GM23338 (cell line): ENCODE measurements around the gene C4A. TPM values are rescaled to one million over a fixed set of nuclear protein-coding genes. Genes with fewer than 3 reads are reported as not detected.

ENCODE experiments used
- ATAC-seq: fragments of 200-7000 bp; cut with Tn5 transposase; 3 replicates; pipeline ENCODE4 v1.9.1; 2020
- DNase-seq: peaks from one replicate; pipeline ENCODE4 v3.0.0-alpha.2; 2015; ENCODE audit warnings: low spot score
- H2AFZ ChIP-seq: fragments of 200-600 bp; sonication (generic); 2 replicates; pipeline ENCODE4 v1.8.0; 2016; ENCODE audit warnings: antibody characterized with exemption, mild to moderate bottlenecking, moderate library complexity
- H3F3A ChIP-seq: fragments of 200-600 bp; sonication (generic); replicated peaks from 2 replicates; pipeline ENCODE4 v1.8.0; 2017; ENCODE audit warnings: antibody characterized with exemption, mixed run types, low read depth
- H3K27ac ChIP-seq: fragments of 200-600 bp; sonication (generic); 2 replicates; pipeline ENCODE4 v1.6.1; 2016; ENCODE audit warnings: low read depth
- H3K27me3 ChIP-seq: fragments of 200-600 bp; sonication (generic); 2 replicates; pipeline ENCODE4 v1.8.0; 2016; ENCODE audit warnings: mild to moderate bottlenecking, mixed run types, moderate library complexity; ENCODE audit not compliant: insufficient read depth
- H3K36me3 ChIP-seq: fragments of 200-600 bp; sonication (generic); 2 replicates; pipeline ENCODE4 v1.8.0; 2016; ENCODE audit warnings: mild to moderate bottlenecking; ENCODE audit not compliant: insufficient read depth
- H3K4me1 ChIP-seq: fragments of 200-600 bp; sonication (generic); 2 replicates; pipeline ENCODE4 v1.8.0; 2016; ENCODE audit warnings: mild to moderate bottlenecking, moderate library complexity; ENCODE audit not compliant: insufficient read depth
- H3K4me2 ChIP-seq: fragments of 200-600 bp; sonication (generic); 2 replicates; pipeline ENCODE4 v1.7.1; 2017; ENCODE audit warnings: mixed run types
- H3K4me3 ChIP-seq: fragments of 200-600 bp; sonication (generic); 2 replicates; pipeline ENCODE4 v1.6.1; 2016; ENCODE audit warnings: mixed run types
- H3K79me2 ChIP-seq: fragments of 200-600 bp; sonication (generic); replicated peaks from 2 replicates; pipeline ENCODE4 v1.8.0; 2017; ENCODE audit warnings: mild to moderate bottlenecking; ENCODE audit not compliant: insufficient read depth
- H3K9me2 ChIP-seq: fragments of 200-600 bp; sonication (generic); 2 replicates; pipeline ENCODE4 v1.8.0; 2017; ENCODE audit not compliant: insufficient read depth
- H4K20me1 ChIP-seq: fragments of 200-600 bp; sonication (generic); replicated peaks from 2 replicates; pipeline ENCODE4 v1.8.0; 2017; ENCODE audit warnings: mild to moderate bottlenecking; ENCODE audit not compliant: insufficient read depth
- H3K27ac Mint-ChIP-seq: 2 replicates; pipeline ENCODE4 v1.8.0; 2020; ENCODE audit warnings: inconsistent platforms, mild to moderate bottlenecking, moderate library complexity, mixed read lengths
- H3K27me3 Mint-ChIP-seq: 3 replicates; pipeline ENCODE4 v1.8.0; 2022; ENCODE audit warnings: low read depth, mild to moderate bottlenecking, moderate library complexity, mixed read lengths, inconsistent platforms; ENCODE audit not compliant: insufficient read depth, poor library complexity
- H3K36me3 Mint-ChIP-seq: 3 replicates; pipeline ENCODE4 v1.8.0; 2021; ENCODE audit warnings: low read depth, mild to moderate bottlenecking, inconsistent platforms, moderate library complexity, mixed read lengths
- H3K4me1 Mint-ChIP-seq: 3 replicates; pipeline ENCODE4 v1.8.0; 2020; ENCODE audit warnings: mild to moderate bottlenecking, inconsistent platforms, mixed read lengths
- H3K4me3 Mint-ChIP-seq: 3 replicates; pipeline ENCODE4 v1.8.0; 2021; ENCODE audit warnings: moderate library complexity, mild to moderate bottlenecking, inconsistent platforms, mixed read lengths
- H3K9me3 Mint-ChIP-seq: 3 replicates; pipeline ENCODE4 v1.8.0; 2020; ENCODE audit warnings: moderate library complexity, mild to moderate bottlenecking, inconsistent platforms, mixed read lengths
- CREB1 ChIP-seq: fragments of 250-450 bp; sonication (Bioruptor Pico); IDR thresholded peaks from 2 replicates; pipeline ENCODE4 v1.5.0; 2020; ENCODE audit warnings: low read depth, mild to moderate bottlenecking, moderate library complexity
- EZH2 ChIP-seq: fragments of 200-600 bp; sonication (generic); IDR thresholded peaks from one replicate; pipeline ENCODE4 v1.8.0; 2017; ENCODE audit warnings: antibody characterized with exemption, mild to moderate bottlenecking, low read depth; ENCODE audit not compliant: unreplicated experiment
- EZH2phosphoT487 ChIP-seq: fragments of 200-600 bp; sonication (generic); IDR thresholded peaks from one replicate; pipeline ENCODE4 v1.8.1; 2018; ENCODE audit warnings: antibody characterized with exemption; ENCODE audit not compliant: unreplicated experiment
- JUNB ChIP-seq: IDR thresholded peaks from one replicate; pipeline ENCODE4 v1.6.1; 2016; ENCODE audit warnings: antibody characterized with exemption; ENCODE audit not compliant: unreplicated experiment
- NANOG ChIP-seq: IDR thresholded peaks from 2 replicates; pipeline ENCODE4 v1.6.1; 2016; ENCODE audit warnings: antibody characterized with exemption, borderline replicate concordance
- POLR2AphosphoS5 ChIP-seq: IDR thresholded peaks from 2 replicates; pipeline ENCODE4 v1.6.1; 2016; ENCODE audit warnings: antibody characterized with exemption, low read depth
- ZNF331 ChIP-seq: fragments of 250-450 bp; sonication (Bioruptor Pico); IDR thresholded peaks from 2 replicates; pipeline ENCODE4 v1.5.0; 2020; ENCODE audit warnings: low read depth, mild to moderate bottlenecking, moderate library complexity
- polyA plus RNA-seq: library from polyadenylated mRNA; unstranded; fragments of >200 nt; fragmentation: Nextera tagmentation; extraction: Ambion mirVana; gene quantifications from 2 replicates; pipeline ENCODE4 v1.2.1, GENCODE V29; 2016
- total RNA-seq: library from RNA; depleted of rRNA; stranded (reverse); fragments of >200 nt; shearing (Covaris generic); gene quantifications from 2 replicates; pipeline ENCODE4 v1.2.3, GENCODE V29; 2014
- TF ChIP-seq, protein P1 (sequence below): IDR thresholded peaks from one replicate; pipeline ENCODE4 v1.6.1; 2018; ENCODE audit warnings: antibody characterized with exemption; ENCODE audit not compliant: unreplicated experiment
- TF ChIP-seq, protein P2 (sequence below): fragments of 250-450 bp; sonication (Bioruptor Pico); IDR thresholded peaks from 2 replicates; pipeline ENCODE4 v1.5.0; 2020; ENCODE audit warnings: mild to moderate bottlenecking, moderate library complexity

The C4A gene
- total and polyA plus RNA-seq, 2 experiments from 2014 or later, result 0.48 to 0.97 TPM

DNA sequence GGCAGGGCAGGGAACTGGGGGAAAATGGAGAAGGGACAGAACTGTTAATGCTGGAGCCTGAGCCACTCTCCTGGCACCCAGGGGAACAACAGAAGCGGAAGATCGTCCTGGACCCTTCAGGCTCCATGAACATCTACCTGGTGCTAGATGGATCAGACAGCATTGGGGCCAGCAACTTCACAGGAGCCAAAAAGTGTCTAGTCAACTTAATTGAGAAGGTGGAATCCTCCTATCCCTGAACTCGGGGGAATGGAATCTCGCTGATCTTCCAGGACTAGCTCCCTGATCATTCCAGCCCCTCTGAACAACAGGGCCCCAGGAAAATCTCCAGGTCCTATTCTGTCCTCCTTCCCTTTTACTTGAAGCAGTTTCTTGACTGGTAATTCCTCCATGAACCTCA lies 34.0 kb upstream of the C4A start:
- 0 out of 2 replicates have a peak, but pooled peaks cover 5% of the 10 kb centered on the region for H3F3A ChIP-seq
- Mint-ChIP-seq H3K4me1 (no peaks in the 10 kb centered on the region; the same call in 1 of the 3 replicates), H3K9me3 (peaks cover 3% of the 10 kb centered on the region; the same call in 1 of the 3 replicates), H3K27me3 (peaks cover 19% of the 10 kb centered on the region), H3K36me3 (peaks cover 6% of the 10 kb centered on the region), H3K27ac (no peak overlapping the region), H3K4me3 (no peak overlapping the region)
- no peak overlapping the region for H3K27ac ChIP-seq
- H3K27me3 ChIP-seq, result no peaks in the 10 kb centered on the region
- H3K4me2 ChIP-seq, result no peak overlapping the region
- no peak for TF ChIP-seq EZH2phosphoT487
- TF ChIP-seq CREB1, result no peak
- no peak for TF ChIP-seq ZNF331 (CRISPR knock-in tag)
- no peak for TF ChIP-seq JUNB
- no peak for TF ChIP-seq POLR2AphosphoS5
- no peak for TF ChIP-seq NANOG
- TF ChIP-seq, protein P1, sequence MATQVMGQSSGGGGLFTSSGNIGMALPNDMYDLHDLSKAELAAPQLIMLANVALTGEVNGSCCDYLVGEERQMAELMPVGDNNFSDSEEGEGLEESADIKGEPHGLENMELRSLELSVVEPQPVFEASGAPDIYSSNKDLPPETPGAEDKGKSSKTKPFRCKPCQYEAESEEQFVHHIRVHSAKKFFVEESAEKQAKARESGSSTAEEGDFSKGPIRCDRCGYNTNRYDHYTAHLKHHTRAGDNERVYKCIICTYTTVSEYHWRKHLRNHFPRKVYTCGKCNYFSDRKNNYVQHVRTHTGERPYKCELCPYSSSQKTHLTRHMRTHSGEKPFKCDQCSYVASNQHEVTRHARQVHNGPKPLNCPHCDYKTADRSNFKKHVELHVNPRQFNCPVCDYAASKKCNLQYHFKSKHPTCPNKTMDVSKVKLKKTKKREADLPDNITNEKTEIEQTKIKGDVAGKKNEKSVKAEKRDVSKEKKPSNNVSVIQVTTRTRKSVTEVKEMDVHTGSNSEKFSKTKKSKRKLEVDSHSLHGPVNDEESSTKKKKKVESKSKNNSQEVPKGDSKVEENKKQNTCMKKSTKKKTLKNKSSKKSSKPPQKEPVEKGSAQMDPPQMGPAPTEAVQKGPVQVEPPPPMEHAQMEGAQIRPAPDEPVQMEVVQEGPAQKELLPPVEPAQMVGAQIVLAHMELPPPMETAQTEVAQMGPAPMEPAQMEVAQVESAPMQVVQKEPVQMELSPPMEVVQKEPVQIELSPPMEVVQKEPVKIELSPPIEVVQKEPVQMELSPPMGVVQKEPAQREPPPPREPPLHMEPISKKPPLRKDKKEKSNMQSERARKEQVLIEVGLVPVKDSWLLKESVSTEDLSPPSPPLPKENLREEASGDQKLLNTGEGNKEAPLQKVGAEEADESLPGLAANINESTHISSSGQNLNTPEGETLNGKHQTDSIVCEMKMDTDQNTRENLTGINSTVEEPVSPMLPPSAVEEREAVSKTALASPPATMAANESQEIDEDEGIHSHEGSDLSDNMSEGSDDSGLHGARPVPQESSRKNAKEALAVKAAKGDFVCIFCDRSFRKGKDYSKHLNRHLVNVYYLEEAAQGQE, result no peak
- no peak for TF ChIP-seq EZH2
- TF ChIP-seq, protein P2, sequence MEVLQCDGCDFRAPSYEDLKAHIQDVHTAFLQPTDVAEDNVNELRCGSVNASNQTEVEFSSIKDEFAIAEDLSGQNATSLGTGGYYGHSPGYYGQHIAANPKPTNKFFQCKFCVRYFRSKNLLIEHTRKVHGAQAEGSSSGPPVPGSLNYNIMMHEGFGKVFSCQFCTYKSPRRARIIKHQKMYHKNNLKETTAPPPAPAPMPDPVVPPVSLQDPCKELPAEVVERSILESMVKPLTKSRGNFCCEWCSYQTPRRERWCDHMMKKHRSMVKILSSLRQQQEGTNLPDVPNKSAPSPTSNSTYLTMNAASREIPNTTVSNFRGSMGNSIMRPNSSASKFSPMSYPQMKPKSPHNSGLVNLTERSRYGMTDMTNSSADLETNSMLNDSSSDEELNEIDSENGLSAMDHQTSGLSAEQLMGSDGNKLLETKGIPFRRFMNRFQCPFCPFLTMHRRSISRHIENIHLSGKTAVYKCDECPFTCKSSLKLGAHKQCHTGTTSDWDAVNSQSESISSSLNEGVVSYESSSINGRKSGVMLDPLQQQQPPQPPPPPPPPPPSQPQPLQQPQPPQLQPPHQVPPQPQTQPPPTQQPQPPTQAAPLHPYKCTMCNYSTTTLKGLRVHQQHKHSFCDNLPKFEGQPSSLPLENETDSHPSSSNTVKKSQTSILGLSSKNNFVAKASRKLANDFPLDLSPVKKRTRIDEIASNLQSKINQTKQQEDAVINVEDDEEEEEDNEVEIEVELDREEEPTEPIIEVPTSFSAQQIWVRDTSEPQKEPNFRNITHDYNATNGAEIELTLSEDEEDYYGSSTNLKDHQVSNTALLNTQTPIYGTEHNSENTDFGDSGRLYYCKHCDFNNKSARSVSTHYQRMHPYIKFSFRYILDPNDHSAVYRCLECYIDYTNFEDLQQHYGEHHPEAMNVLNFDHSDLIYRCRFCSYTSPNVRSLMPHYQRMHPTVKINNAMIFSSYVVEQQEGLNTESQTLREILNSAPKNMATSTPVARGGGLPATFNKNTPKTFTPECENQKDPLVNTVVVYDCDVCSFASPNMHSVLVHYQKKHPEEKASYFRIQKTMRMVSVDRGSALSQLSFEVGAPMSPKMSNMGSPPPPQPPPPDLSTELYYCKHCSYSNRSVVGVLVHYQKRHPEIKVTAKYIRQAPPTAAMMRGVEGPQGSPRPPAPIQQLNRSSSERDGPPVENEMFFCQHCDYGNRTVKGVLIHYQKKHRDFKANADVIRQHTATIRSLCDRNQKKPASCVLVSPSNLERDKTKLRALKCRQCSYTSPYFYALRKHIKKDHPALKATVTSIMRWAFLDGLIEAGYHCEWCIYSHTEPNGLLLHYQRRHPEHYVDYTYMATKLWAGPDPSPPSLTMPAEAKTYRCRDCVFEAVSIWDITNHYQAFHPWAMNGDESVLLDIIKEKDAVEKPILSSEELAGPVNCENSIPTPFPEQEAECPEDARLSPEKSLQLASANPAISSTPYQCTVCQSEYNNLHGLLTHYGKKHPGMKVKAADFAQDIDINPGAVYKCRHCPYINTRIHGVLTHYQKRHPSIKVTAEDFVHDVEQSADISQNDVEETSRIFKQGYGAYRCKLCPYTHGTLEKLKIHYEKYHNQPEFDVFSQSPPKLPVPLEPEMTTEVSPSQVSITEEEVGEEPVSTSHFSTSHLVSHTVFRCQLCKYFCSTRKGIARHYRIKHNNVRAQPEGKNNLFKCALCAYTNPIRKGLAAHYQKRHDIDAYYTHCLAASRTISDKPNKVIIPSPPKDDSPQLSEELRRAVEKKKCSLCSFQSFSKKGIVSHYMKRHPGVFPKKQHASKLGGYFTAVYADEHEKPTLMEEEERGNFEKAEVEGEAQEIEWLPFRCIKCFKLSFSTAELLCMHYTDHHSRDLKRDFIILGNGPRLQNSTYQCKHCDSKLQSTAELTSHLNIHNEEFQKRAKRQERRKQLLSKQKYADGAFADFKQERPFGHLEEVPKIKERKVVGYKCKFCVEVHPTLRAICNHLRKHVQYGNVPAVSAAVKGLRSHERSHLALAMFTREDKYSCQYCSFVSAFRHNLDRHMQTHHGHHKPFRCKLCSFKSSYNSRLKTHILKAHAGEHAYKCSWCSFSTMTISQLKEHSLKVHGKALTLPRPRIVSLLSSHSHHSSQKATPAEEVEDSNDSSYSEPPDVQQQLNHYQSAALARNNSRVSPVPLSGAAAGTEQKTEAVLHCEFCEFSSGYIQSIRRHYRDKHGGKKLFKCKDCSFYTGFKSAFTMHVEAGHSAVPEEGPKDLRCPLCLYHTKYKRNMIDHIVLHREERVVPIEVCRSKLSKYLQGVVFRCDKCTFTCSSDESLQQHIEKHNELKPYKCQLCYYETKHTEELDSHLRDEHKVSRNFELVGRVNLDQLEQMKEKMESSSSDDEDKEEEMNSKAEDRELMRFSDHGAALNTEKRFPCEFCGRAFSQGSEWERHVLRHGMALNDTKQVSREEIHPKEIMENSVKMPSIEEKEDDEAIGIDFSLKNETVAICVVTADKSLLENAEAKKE (CRISPR knock-in tag), result no peak
- no peak overlapping the region for H2AFZ ChIP-seq
- H4K20me1 ChIP-seq, result no peaks in the 10 kb centered on the region; the same call in 1 of the 2 replicates
- H3K9me2 ChIP-seq, result no peaks in the 10 kb centered on the region
- H3K4me3 ChIP-seq, result no peak overlapping the region
- no peaks in the 10 kb centered on the region for H3K4me1 ChIP-seq
- ATAC-seq (no peak), DNase-seq (no peak)
- H3K79me2 ChIP-seq, result no peaks in the 10 kb centered on the region
- peaks cover 6% of the 10 kb centered on the region; the same call in 1 of the 2 replicates for H3K36me3 ChIP-seq
